Astrocyte of the spinal cord (primary cell): ENCODE data around the gene PNPLA7.

Experiments
- DNase-seq: peaks from one replicate; pipeline ENCODE4 v3.0.0; 2011; ENCODE audit warnings: low read depth, low spot score
- H3K4me3 ChIP-seq: 2 replicates; pipeline ENCODE4 v1.5.1; 2011; ENCODE audit warnings: low read depth, mild to moderate bottlenecking, low read length, moderate library complexity
- in situ Hi-C: cut with HindIII; loops from 2 replicates; pipeline ENCODE4 v1.10.0; 2017; ENCODE audit warnings: low sequenced_read_pairs
- TF ChIP-seq, protein P1 (sequence below): IDR thresholded peaks from 2 replicates; pipeline ENCODE4 v1.5.1; 2012; ENCODE audit warnings: low read depth, mild to moderate bottlenecking, low read length, inconsistent platforms

Gene PNPLA7

GRCh38 chr9:137492464-137493363 is 57.5 kb downstream of the PNPLA7 start:
- in situ Hi-C loops: no loop called here
- TF ChIP-seq, protein P1, sequence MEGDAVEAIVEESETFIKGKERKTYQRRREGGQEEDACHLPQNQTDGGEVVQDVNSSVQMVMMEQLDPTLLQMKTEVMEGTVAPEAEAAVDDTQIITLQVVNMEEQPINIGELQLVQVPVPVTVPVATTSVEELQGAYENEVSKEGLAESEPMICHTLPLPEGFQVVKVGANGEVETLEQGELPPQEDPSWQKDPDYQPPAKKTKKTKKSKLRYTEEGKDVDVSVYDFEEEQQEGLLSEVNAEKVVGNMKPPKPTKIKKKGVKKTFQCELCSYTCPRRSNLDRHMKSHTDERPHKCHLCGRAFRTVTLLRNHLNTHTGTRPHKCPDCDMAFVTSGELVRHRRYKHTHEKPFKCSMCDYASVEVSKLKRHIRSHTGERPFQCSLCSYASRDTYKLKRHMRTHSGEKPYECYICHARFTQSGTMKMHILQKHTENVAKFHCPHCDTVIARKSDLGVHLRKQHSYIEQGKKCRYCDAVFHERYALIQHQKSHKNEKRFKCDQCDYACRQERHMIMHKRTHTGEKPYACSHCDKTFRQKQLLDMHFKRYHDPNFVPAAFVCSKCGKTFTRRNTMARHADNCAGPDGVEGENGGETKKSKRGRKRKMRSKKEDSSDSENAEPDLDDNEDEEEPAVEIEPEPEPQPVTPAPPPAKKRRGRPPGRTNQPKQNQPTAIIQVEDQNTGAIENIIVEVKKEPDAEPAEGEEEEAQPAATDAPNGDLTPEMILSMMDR: no peak
- no peak for DNase-seq
- H3K4me3 ChIP-seq: no peak overlapping the region

DNA sequence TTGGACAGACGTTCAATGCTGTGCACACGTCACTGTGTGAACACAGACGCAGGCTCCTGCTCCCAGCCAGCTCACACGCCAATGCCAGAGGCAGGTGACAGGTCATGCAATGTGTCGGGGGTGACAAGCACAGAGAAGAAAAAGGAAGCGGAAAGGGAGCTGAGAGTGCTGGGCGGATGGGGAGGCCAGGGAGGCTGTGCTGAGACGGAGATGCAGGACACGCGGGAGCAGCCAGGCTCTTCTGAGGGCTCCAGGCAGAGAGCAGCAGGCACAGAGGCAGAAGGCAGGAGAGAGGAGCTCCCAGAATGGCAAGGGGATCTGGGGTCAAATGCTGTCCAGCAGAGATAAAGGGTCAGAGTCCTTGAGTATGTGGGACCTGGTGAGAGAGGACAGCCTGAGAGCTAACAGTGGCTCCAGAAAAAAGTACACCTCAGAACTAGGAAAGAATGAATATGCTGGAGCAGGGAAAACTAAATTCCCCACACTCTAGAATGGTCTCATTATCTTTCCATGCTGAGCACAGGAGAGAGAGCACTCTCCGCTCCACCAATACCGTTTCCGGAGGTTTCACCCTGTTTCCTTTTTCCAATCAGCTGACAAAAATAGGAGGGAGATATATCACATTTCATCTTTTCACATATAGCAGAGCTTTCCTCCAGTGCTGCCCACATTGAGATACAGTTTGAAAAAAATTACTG is 58.3 kb downstream of the PNPLA7 start:
- TF ChIP-seq, protein P1: no peak
- no peak overlapping the region for H3K4me3 ChIP-seq
- no peak for DNase-seq
- in situ Hi-C loops: no loop called here

- no peak for DNase-seq
- TF ChIP-seq, protein P1: no peak
- H3K4me3 ChIP-seq: no peak overlapping the region
- in situ Hi-C loops: no loop called here
Measured at GRCh38 chr9:137490532-137491186, 59.5 kb downstream of the PNPLA7 start.

- in situ Hi-C loops: no loop called here
- no peak for DNase-seq
- TF ChIP-seq, protein P1: no peak
- no peak overlapping the region for H3K4me3 ChIP-seq
Measured at GRCh38 chr9:137488906-137489305, 61.3 kb downstream of the PNPLA7 start.

GRCh38 chr9:137488327-137488653 is 61.9 kb downstream of the PNPLA7 start:
- DNase-seq: no peak
- H3K4me3 ChIP-seq: no peak overlapping the region
- in situ Hi-C loops: no loop called here
- TF ChIP-seq, protein P1: no peak

DNA sequence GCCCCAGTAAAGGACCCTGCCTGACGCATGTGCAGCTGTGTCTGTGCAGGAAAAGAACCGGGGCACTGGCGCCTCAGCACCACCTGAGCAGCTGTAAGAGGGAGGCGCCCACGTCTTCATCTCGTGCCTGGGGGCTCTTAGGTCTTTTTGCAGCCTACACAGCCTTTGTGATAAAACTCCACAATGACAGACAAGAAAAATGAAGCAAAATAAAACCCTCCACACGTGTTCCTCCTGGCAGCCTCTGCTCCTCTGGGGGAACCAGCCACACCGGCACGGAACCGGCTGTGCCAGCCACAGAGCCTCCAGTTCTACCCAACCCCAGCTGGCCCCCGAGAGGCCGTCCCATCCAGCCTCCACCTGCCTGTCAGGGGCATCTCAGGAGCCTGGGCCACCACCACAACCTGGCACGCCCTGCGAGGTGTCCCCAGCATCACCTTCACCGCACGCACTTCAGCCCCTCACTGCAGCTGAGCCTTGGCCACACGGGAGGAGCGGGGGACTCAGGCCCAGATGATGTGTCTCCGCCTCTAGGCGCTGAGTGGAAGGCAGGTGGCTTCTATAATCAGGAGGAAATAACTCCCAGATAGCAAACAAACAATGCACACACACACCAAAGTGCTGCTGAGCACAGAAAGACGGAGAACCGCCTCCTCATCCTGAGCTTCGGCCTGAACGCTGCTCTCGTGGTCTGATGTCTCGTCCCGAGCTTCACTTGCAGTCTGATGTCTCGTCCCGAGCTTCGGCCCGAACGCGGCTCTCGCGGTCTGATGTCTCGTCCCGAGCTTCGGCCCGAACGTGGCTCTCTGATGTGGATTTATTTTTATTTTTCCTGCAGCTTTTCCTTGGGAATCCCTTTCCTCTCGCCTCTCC is 62.5 kb downstream of the PNPLA7 start:
- no peak for DNase-seq
- TF ChIP-seq, protein P1: no peak
- H3K4me3 ChIP-seq: no peak overlapping the region
- in situ Hi-C loops: no loop called here
